Uterus (tissue), 4 donors: ENCODE data around the gene TMEM89. TPM values are rescaled to one million over a fixed set of nuclear protein-coding genes. Genes with fewer than 3 reads are reported as not detected.

ENCODE experiments used
- DNase-seq, 2 donors: peaks; one replicate each; pipeline ENCODE4 v3.0.0-alpha.2; 2019 to 2020
- H3K27ac ChIP-seq, 2 donors: fragments of 200-600 bp; sonication (generic); 1 replicate in 1 of 2; 2 replicates in 1 of 2; pipeline ENCODE4 v1.5.1; 2016 to 2018
- H3K27me3 ChIP-seq, 2 donors: fragments of 200-600 bp; sonication (generic); one replicate each; pipeline ENCODE4 v1.5.1; 2018 to 2019; ENCODE audit warnings: control low read depth in 1 of 2
- H3K36me3 ChIP-seq, 2 donors: fragments of 200-600 bp; sonication (generic); one replicate each; pipeline ENCODE4 v1.5.1; 2019; ENCODE audit warnings: control low read depth in 1 of 2
- H3K4me1 ChIP-seq, 2 donors: fragments of 200-600 bp; sonication (generic); one replicate each; pipeline ENCODE4 v1.5.1; 2018 to 2019; ENCODE audit warnings: control low read depth in 1 of 2
- H3K4me3 ChIP-seq, 2 donors: fragments of 200-600 bp; sonication (generic); 1 replicate in 1 of 2; 2 replicates in 1 of 2; pipeline ENCODE4 v1.5.1; 2018 to 2019; ENCODE audit warnings: mild to moderate bottlenecking in 1 of 2
- H3K9me3 ChIP-seq, 2 donors: fragments of 200-600 bp; sonication (generic); one replicate each; pipeline ENCODE4 v1.5.1; 2019; ENCODE audit warnings: control low read depth in 1 of 2
- CTCF ChIP-seq, 4 experiments: fragments of 200-600 bp in 2 of 4; fragments of 450-650 bp in 2 of 4; sonication (generic) in 2 of 4; IDR thresholded peaks; one replicate each; pipeline ENCODE4 v1.5.1; 2016 to 2019; ENCODE audit warnings: antibody characterized with exemption in 4 of 4, mild to moderate bottlenecking in 2 of 4, moderate library complexity in 1 of 4
- POLR2A ChIP-seq, 2 donors: fragments of 450-650 bp; IDR thresholded peaks; one replicate each; pipeline ENCODE4 v1.6.1; 2016; ENCODE audit warnings: antibody characterized with exemption in 2 of 2, mild to moderate bottlenecking in 1 of 2, moderate library complexity in 1 of 2
- intact Hi-C: fragments of 100-400 bp; cut with DNase I; formaldehyde crosslinking; loops from one replicate; pipeline ENCODE4 v1.15.1; 2023; ENCODE audit warnings: low total_unique reads
- total RNA-seq, 4 donors: library from RNA; depleted of rRNA in 3 of 4; stranded (reverse); fragments of >200 nt in 3 of 4; gene quantifications; one replicate each; pipeline versions ENCODE4 v1.1.0 to v1.2.4, GENCODE V29; 2014 to 2023
- donor health status: DM: yes; HTN: yes; CAD: no.

The TMEM89 gene
- total RNA-seq, 4 donors from 2014 or later, result not detected

- Histone ChIP-seq H3K36me3 (no peaks in the 10 kb centered on the region), H3K4me3 (no peak overlapping the region), H3K27me3 (no peaks in the 10 kb centered on the region), H3K4me1 (no peaks in the 10 kb centered on the region), H3K9me3 (no peaks in the 10 kb centered on the region), H3K27ac (no peak overlapping the region)
- TF ChIP-seq POLR2A (IDR thresholded peaks at IDR 0.05) (no peak), CTCF (IDR thresholded peaks at IDR 0.05) (no peak)
- no peak for DNase-seq
- intact Hi-C loops, result no loop called here
Observed at GRCh38 chr3:48588230-48588629, 33.3 kb downstream of the TMEM89 start.

- H3K36me3 ChIP-seq, result no peaks in the 10 kb centered on the region
- H3K4me3 ChIP-seq, result no peak overlapping the region
- H3K27ac ChIP-seq, result no peak overlapping the region
- DNase-seq, result no peak
- intact Hi-C loops, result no loop called here
- H3K27me3 ChIP-seq, result no peaks in the 10 kb centered on the region
- TF ChIP-seq CTCF (IDR thresholded peaks at IDR 0.05) (no peak), POLR2A (IDR thresholded peaks at IDR 0.05) (no peak)
- no peaks in the 10 kb centered on the region for H3K9me3 ChIP-seq
- no peaks in the 10 kb centered on the region for H3K4me1 ChIP-seq
Observed at GRCh38 chr3:48587686-48588085, 33.9 kb downstream of the TMEM89 start.

GRCh38 chr3:48585411-48585810 is 36.2 kb downstream of the TMEM89 start:
- H3K36me3 ChIP-seq, result no peaks in the 10 kb centered on the region
- DNase-seq, result no peak
- intact Hi-C loops, result no loop called here
- no peaks in the 10 kb centered on the region for H3K9me3 ChIP-seq
- no peaks in the 10 kb centered on the region for H3K27me3 ChIP-seq
- H3K27ac ChIP-seq, result no peak overlapping the region
- TF ChIP-seq CTCF (IDR thresholded peaks at IDR 0.05) (no peak), POLR2A (IDR thresholded peaks at IDR 0.05) (no peak)
- H3K4me1 ChIP-seq, result no peaks in the 10 kb centered on the region
- H3K4me3 ChIP-seq, result no peak overlapping the region

GRCh38 chr3:48584836-48585235 is 36.7 kb downstream of the TMEM89 start:
- TF ChIP-seq POLR2A (IDR thresholded peaks at IDR 0.05), result no peak
- TF ChIP-seq CTCF (IDR thresholded peaks at IDR 0.05), result no peak
- Histone ChIP-seq H3K9me3 (no peaks in the 10 kb centered on the region), H3K36me3 (no peaks in the 10 kb centered on the region), H3K4me3 (no peak overlapping the region), H3K27ac (no peak overlapping the region), H3K4me1 (no peaks in the 10 kb centered on the region), H3K27me3 (no peaks in the 10 kb centered on the region)
- no peak for DNase-seq
- intact Hi-C loops, result no loop called here

GRCh38 chr3:48581621-48582481 is 39.7 kb downstream of the TMEM89 start:
- Histone ChIP-seq H3K36me3 (no peaks in the 10 kb centered on the region), H3K4me3 (no peak overlapping the region), H3K27me3 (no peaks in the 10 kb centered on the region), H3K9me3 (no peaks in the 10 kb centered on the region), H3K27ac (no peak overlapping the region), H3K4me1 (no peaks in the 10 kb centered on the region)
- no peak for DNase-seq
- intact Hi-C loops, result no loop called here
- TF ChIP-seq CTCF (IDR thresholded peaks at IDR 0.05) (no peak), POLR2A (IDR thresholded peaks at IDR 0.05) (no peak)
